Frontal cortex (tissue), 4 donors: ENCODE results near the gene ACADS. TPM values are rescaled to one million over a fixed set of nuclear protein-coding genes. Genes with fewer than 3 reads are reported as not detected.

ENCODE experiments used
- DNase-seq, 2 donors: peaks; one replicate each; pipeline ENCODE4 v3.0.0; 2012; ENCODE audit warnings: low spot score in 2 of 2
- FAIRE-seq: peaks from 2 replicates; lab custom pipeline; 2012; peaks lifted over from hg19 to GRCh38; lab: Jason Lieb, UNC
- total RNA-seq: library from RNA; depleted of rRNA; stranded (reverse); fragments of >200 nt; gene quantifications from one replicate; pipeline ENCODE4 v1.2.3, GENCODE V29; 2014
- donor health status: control.
- donor health status: control.
- donor health status: control.

ACADS gene
- total RNA-seq, 1 donor from 2014 or later: 4.9 TPM

DNA sequence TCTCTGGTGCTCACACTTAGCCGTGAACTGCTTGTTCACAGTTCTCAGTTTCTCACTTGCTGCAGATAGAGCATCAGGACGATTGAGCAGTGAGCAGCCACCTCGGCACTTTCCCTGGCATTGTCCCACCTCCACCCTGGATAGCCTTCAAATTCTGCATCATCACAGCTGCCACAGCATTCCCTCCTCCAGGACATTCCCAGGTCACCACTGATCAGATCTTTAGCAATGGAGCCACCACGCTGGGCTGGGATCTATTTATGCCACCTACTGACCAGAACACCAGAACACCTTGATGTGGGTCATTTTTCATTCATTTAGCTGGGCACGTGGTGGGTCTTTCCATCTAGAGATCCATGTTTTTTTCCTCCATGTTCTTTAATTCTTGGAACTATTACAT, 23.6 kb downstream of the ACADS start:
- FAIRE-seq: no peak

DNA sequence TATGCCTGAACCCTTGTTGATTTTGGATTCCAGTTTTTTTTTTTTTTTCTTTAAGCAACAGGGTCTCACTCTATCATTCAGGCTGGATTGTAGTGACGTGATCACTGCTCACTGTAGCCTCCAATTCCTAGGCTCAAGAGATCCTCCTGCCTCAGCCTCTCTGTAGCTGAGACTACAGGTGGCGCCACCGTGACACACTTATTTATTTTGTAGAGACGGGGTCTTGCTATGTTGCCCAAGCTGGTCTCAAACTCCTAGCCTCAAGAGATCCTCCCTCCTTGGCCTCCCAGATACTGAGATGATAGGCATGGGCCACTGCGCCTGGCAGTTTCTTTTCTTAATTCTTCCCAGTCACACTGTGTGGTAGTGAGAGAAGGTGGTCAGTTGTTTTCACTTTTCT, 25.2 kb downstream of the ACADS start:
- DNase-seq (no peak), FAIRE-seq (no peak)

More for the DNA sequence above, 23.6 kb downstream of the ACADS start:
- DNase-seq: no peak

DNA sequence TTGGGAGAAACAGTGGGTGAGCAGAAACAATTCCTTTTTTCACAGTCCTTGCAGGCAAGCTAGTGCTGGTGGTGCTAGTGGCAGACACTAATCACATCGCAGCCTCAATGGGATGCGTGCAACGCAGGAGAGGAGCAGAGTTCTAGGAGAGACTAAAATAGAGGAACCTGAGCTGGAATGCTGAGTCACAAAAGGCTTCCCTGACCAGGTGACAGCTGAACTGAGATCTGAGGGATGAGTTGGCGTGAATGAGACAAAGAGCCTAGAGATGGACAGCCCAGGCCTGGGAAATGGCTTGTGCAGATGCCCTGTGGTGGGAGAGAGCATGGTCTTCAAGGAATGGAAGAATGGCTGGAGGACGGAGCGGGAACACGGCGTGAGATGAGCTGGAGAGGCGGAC, 25.8 kb downstream of the ACADS start:
- no peak for FAIRE-seq
- no peak for DNase-seq

DNA sequence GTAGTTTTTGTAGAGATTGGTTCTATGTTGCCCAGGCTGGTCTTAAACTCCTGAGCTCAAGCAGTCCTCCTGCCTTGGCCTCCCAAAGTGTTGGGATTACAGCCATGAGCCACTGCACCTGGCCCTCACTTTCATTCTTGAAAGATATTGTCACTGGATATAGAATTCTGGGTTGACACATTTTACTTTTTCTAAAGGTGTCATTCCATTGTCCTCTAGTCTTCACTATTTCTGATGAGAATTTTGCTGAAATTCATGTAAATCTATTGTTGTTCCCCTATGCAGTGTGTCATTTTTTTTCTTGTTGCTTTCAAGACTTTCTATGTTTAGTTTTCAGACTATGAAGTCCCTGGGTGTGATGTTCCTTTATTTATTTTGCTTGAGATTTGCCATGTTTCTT, 29.2 kb downstream of the ACADS start:
- no peak for FAIRE-seq
- no peak for DNase-seq

DNA sequence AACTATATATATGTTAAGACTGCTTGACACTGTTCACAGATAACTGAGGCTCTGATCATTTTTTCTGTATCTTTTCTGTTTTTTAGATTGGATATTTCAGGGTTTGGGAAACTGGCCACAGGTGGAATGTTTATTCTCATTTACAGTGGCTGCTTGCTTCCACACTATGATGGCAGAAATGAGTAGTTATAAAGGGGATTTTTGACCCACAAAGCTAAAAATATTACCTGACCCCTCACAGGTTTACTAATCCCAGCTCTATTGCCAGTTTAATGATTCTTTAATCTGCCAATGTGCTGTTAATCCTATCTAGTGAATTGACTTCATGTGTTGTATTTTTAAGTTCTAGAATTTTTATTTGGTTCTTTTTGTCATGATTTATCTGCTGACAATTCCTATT, 29.6 kb downstream of the ACADS start:
- DNase-seq (no peak), FAIRE-seq (no peak)

DNA sequence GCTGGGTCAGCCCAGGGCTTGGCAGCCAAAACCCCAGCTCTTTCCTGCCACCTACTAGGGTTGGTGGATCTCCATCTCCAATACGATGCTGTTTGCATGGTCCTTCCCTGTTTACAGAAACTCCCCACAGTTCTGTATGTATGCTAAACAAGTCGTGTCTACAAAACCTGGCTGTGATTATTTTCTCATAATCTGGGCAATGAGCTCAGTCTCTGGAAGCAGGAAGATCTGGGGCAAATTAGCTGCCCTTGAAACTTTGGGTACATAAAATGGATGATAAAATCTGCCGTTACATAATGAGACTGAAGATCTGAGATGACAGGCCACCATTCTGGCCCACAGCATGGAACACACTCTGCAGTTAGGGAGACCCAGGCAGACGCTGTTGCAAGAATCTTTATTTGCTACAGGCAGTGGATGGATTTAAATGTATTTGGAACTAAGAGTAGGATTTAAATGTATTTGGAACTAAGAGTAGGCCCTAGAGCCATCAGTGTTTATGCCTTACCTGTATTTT, 31.7 kb downstream of the ACADS start:
- no peak for FAIRE-seq
- DNase-seq: no peak

DNA sequence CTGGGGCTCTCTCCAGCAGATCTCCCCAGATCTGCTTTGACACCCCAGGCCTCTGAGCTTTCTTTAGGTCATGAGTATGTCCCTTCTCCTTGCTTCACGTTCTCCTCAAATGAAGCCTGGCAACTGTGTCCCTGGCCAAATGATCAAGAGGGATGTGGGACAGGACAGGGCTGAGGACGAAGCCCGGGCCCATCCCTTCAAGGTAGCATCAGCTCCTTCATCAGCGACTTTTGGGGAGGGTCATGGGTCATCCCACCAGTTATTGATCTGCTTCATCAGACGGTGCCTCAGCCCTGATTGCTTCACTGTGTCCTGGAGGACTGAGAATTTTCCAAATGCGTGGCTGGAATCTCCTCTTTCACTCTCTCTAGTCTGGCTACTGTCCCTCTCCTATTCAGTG, 32.3 kb downstream of the ACADS start:
- FAIRE-seq: no peak
- DNase-seq: no peak

DNA sequence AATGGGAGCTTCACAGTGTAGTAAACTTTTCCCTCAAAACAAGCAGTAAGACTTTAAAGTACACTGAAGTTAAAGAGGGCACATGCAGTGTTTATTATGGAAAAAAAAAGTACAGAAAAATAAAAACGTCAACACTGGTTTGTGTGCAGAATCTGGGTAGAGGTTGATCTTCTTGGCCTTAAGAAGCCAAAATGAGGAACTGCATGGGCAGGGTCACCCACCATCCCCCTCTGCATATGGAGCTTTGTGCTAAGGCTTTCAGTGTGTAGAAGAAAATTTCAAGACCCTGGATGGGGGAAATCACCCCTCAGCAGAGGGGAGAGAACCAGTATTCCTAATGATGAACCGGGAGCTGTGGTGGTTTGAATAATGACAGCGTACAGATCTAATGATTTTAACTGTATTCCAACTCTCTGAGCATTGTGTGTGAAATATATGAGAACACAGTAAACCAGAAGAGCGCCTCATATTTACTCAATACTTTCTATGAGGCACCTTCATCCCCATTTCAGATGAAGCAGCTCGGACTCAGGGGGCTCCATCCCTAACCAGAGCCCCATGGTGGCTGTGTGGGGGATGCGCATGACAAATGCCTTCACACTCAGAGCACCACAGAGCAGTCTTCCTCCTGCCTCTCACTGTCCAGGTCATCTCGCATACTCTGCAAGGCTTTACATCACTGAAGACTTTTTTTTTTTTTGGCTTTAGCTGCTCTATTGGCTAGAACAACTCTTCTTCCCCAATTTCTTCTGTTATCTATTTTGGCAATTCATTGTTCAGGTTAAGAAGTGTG, 33.4 kb downstream of the ACADS start:
- FAIRE-seq: no peak

DNA sequence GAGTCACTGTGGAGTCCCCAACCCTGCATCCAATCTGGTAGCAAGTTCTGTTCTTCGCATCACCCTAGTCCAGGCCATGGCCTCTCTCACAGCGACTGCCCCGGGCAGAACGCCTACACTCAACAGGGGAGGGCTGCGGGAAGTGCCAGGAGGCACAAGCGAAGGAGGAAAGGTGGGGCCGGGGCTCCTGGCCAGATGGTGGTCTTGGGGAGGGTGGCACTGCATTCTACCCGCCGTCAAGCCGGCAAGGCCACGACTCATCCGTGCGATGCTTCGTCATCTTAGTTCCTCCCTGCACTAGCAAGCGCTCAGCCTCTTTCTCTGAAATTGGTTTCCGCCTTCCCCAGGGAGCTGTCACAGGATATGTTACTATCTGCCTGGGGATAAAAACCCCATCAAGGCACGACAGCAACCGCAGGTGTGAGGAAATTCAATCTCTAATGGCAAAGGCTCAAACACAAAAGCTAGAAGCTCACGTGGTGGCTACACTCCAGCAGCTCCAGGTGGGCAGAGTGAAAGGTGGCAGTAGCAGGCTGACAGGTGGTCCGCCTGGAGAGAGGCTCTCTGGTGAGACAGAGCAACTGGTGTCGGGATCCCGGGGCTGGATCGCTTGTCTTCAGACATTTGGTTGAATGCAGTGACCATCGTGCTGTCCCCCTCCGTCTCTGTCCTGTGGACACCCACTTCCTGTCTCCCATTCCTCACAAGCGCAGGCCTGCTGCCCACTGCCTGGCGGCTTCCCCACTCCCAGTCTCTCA, 34.1 kb downstream of the ACADS start:
- DNase-seq (no peak), FAIRE-seq (no peak)

More for the DNA sequence above, 33.4 kb downstream of the ACADS start:
- DNase-seq: no peak

DNA sequence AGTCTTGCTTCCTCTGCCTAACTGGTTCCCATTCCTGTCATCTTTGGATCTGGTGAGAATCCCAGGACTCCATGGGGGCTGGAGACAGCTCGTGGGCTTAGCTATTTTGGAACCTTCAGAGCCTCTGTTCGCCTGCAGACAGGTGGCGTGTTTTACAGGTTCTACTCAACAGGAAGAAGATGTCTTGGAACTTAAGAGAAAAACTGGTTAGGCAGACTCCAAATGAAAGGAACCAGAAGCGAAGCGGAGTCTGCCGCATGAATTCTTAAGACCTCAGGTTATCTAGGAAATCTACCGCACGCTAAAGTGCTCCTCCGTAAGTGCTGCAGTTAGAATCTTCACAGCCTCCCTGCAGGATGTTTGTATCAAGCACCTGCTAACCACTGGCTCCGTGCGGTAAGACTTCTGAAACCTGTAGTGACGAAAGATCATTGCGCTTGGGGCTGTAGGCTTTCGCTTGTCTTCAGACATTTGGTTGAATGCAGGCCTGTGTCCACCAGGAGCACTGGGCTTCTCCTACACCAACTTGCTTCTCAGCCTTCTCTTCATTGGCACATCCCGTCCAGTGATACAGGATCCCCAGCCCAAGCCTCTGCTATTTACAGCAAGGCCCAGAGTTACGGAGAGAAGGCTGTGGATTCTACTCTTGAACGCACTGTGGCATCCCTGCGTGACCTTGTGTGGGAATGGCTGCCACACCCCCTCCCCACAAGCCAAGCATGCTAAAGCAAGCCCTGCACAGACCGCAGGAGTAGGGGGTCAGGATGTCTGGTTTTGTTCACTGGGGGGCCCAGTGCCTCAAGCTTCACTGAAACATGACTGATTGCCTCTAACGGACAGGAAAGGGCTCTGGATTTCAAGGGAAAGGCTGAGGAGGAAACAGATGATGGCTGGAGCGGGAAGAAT, 35.0 kb downstream of the ACADS start:
- no peak for DNase-seq
- no peak for FAIRE-seq

DNA sequence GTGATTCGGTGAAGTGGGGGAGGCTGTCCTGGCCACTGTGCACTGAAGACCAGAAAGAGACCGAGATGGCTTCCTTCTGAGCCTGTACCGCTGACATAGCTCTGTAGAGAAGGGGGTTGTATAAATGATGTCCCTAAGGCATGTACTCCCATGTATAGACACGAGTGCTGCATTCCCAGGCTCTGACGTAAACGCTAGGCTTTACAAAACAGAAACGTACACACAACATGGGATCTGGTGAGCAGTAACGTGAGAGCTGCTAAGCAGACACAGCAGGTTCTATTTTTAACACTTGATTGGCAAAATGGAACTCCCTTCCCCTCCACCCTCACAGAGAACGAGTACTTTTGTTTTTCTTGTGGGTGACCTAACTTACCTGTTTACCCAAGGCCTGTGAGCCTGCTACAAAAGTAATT, 35.9 kb downstream of the ACADS start:
- FAIRE-seq (no peak), DNase-seq (peak in 1 of 2 donors; percentile 45)

DNA sequence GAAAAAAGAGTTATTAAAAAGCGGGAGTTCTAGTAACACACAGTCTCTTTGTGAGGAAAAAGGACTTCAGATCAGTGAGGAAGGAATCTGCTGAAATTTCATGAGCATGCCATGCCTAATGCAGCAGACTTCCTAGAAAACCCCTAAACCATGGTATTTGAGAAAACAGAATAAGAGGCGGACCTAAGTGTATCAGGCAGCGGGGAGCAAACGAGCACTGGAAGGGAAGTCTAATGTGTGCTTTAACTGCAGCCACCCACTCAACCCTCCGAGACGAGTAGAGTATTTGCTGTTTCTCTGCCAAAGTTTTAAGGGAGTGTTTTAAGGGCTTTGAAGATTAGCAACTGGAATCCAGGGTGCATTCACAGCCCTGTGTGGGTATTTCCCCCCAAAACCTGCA, 36.5 kb downstream of the ACADS start:
- DNase-seq (no peak), FAIRE-seq (no peak)

DNA sequence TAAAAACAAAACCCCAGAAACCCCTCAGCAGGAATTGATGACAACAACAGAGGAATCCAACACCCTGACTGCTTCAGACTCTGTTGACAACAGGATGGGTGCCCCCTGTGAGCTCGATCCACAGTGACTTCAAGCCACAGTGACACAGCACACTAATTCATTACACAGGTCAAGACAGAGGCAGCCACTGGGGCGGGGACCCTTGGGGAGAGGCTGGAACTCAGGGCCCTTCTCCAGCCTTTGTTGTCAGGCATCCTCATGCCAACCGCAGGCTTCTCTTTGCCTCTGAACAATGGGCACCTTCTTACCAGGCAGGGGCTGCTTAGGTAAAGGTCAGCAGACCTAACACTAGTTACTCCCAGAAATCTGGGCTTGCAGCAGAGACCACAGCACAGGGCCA, 37.6 kb downstream of the ACADS start:
- no peak for FAIRE-seq

DNA sequence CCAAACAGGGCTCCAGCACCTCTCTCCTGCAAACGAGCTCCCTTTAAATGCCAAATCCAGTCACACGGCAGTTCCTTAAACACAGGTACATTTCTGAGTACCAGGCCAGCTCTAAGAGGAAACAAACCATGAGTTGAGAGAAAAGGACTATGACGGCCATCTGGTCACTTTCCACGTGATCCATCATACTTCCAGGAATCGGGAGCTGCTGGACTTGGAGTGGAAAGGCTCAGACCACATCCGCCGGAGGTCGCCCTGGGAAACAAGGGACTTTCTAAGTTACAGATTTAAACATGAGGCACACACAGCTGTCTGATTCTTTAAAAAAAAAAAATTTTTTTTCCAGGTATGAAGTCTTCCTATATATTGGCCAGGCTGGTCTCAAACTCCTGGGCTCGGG, 39.2 kb downstream of the ACADS start:
- FAIRE-seq: no peak
- DNase-seq: no peak

More for the DNA sequence above, 37.6 kb downstream of the ACADS start:
- no peak for DNase-seq

DNA sequence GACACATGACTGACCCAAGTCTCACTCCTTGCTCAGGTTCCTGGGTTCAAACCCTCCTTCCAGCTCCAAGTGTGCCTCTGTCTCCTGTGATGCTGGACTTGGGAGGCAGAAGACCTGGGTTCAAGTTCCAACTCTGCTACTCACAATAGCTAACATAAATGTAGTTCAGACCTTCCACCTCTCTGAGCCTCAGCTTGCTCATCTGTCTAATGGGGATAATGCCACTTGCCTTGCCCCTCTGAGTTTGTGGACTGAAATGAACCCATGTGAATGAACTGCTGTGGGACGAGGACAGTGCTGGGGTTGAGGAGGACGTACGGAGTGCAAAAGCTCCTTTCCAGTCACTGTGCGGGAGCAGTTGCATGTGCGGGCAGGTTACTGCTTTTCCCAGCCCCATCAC, 40.9 kb downstream of the ACADS start:
- FAIRE-seq (no peak), DNase-seq (no peak)

DNA sequence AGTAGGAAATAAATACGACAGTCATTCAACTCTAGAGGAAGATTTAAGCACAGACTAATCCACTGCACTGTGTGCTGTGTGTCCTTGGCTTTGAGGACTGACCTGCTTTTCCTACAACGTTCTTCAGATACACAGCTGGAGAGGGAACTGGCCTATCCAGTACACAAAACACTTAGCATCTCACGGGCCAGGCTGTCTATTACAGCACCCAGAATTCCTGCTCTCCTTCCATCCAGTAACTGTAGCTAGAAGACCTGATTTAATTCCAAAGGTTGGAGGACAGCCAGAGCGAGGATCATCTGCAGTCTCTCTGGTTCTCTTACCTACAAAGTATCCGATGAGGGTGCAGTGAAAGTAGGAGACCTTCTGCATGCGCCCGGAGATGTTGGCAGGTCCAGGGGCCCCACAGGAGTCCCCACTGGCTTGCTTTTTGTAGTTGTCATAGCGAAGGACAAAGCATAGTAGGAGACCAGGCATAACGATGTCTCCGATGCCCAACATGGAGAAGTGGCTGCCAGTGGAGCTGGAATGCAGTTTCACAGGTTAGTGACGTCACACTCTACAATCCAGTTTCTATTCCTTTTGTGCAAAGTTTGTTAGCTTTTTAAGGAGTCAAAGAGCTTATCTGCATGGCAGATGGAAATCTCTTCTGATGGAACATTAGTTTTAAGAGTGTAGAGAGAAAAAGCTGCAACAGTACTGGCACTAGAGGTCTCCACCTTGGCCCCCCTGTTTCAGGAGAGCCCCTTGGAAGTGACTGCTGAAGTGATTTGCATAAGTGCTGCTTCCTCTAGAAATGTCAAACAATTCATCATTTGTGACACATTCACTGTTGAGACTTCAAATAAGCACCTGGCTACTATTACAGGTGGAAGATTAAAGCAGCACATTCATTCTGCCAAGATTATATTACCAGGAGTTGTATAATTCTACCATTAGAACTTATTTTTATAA, 41.7 kb downstream of the ACADS start:
- DNase-seq: no peak
- FAIRE-seq: no peak

DNA sequence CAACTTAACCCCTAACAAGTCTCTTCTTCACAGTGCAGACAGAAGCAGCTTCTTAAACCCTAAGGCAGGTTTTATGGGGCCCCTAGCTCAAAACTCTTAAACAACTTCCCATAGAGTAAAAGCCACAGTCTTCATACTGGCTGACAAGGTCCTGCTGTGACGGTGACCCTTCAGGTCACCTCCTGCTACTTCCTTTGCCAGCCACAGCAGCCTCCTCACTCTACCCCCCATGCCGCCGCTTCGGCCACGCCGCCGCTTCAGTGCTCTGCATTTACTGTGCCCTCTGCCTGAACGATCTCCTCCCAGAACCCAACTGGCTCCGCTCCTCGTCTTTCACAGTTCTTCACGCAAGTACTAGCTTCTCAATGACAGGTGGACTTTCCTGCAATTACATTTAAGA, 45.5 kb downstream of the ACADS start:
- no peak for FAIRE-seq
- no peak for DNase-seq

DNA sequence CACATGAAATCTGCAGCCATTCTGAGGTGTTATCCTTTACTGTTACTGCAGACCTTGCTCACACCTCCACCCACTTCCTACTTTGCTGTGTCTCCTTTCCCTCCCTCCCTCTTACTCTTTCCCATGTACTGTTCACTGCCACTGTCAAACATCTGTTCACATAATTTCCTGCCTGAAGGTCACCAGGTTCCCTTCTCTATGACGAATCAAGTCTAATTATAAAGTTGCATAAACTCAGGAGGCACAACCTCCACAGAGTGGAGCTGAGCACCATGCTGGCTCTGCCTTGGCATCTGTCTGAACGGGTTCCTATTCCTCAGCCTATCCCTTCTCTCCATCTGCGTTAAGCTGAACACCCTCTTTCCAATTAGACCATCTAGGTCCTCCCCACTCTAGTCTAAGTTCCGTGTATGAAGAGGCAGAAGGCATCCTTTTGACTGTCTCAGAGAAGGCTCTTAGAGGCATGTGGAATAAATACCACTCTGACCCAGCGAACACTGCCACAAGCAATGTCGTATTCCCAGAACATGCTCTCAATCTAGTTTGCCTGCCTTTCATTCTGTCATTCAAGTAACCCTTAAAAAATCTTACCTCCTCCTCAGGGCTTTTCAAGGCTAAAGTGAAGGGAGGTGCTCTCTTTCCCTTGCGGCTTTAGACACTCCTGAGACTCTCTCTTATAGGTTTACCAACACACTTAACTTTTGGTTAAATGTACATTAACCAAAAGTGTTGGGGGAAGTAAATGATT, 48.7 kb downstream of the ACADS start:
- no peak for FAIRE-seq

More for the DNA sequence above, 48.7 kb downstream of the ACADS start:
- DNase-seq: no peak
